ENCODE results near the gene NKX1-2. TPM values are rescaled to one million over a fixed set of nuclear protein-coding genes. Genes with fewer than 3 reads are reported as not detected.
A peak's percentile ranks its signal among the peaks of the same experiment; 100 is the strongest.

The NKX1-2 gene
- total RNA-seq, 6 experiments from 2014 or later, result not detected

DNA sequence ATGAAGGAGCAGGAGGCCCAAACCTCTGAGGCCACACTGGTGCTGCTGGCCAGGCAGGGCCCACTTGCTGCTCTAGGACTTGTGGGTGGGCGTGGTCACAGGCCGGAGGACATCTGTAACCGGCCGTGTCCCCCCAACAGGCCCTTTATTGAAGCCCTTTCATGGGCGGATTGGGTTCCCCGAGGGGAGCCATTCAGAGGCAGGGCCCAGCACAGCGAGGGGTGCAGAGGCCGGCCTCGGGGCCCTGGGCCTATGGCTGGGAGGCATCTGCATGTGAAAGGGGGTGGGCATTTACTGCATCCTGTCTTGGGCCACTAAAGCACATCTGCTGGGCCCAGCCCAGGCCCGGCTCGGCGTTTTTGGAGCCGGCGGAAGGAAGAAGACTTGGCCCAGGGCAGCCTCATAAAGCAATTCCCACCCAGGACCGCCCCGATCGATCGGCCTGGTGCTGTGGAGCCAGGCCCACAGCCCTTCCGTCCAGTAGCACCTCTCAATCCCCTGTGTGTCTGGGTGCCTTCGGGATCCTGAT, 20.2 kb upstream of the NKX1-2 start:
- TF ChIP-seq POLR2A (IDR thresholded peaks at IDR 0.05) (no peak), CTCF (IDR thresholded peaks at IDR 0.05) (no peak)
- Histone ChIP-seq H3K9me3 (no peaks in the 10 kb centered on the region), H3K36me3 (no peaks in the 10 kb centered on the region), H3K27ac (peak overlapping the region in 1 of 3 donors; percentile 90), H3K4me3 (no peak overlapping the region), H3K27me3 (no peaks in the 10 kb centered on the region), H3K4me1 (peaks cover 0 to 77% (median 27%) of the 10 kb centered on the region in 4 donors)
- DNase-seq (no peak), ATAC-seq (peak in 2 of 4 donors; percentile 0 to 4)
- WGBS (ENCODE audit: insufficient coverage, low coverage, low lambda C conversion rate, missing lambda C conversion rate), result no CpG with 5 or more reads among the region's 20 CpGs
- intact Hi-C loops (cut with DNase I), result no loop called here

- intact Hi-C loops (cut with DNase I), result no loop called here
- H3K27me3 ChIP-seq, result no peaks in the 10 kb centered on the region
- no peak overlapping the region for H3K4me3 ChIP-seq
- DNase-seq (peak in 1 of 3 donors; percentile 73), ATAC-seq (peak in 2 of 4 donors; percentile 5 to 15)
- H3K27ac ChIP-seq, result peak overlapping the region in 2 of 3 donors; percentile 84 to 90
- 38% methylated on average over 5 of the region's 13 CpGs for WGBS (ENCODE audit: insufficient coverage, low coverage, low lambda C conversion rate, missing lambda C conversion rate)
- H3K4me1 ChIP-seq, result peaks cover 0 to 75% (median 27%) of the 10 kb centered on the region in 4 donors
- H3K36me3 ChIP-seq, result no peaks in the 10 kb centered on the region
- no peak for TF ChIP-seq CTCF (IDR thresholded peaks at IDR 0.05)
- no peak for TF ChIP-seq POLR2A (IDR thresholded peaks at IDR 0.05)
- no peaks in the 10 kb centered on the region for H3K9me3 ChIP-seq
These were observed 18.8 kb upstream of the NKX1-2 start for GRCh38 chr10:124468624-124469023.

GRCh38 chr10:124467165-124467564, 17.3 kb upstream of the NKX1-2 start:
- Histone ChIP-seq H3K36me3 (no peaks in the 10 kb centered on the region), H3K9me3 (no peaks in the 10 kb centered on the region), H3K27me3 (no peaks in the 10 kb centered on the region), H3K27ac (peak overlapping the region in 2 of 3 donors; percentile 84 to 90), H3K4me3 (no peak overlapping the region), H3K4me1 (peaks cover 0 to 76% (median 27%) of the 10 kb centered on the region in 4 donors)
- 81% methylated on average over 4 of the region's 4 CpGs for WGBS (ENCODE audit: insufficient coverage, low coverage, low lambda C conversion rate, missing lambda C conversion rate)
- TF ChIP-seq CTCF (IDR thresholded peaks at IDR 0.05) (no peak), POLR2A (IDR thresholded peaks at IDR 0.05) (no peak)
- intact Hi-C loops (cut with DNase I), result no loop called here
- ATAC-seq (no peak), DNase-seq (no peak)

- H3K27ac ChIP-seq, result peak overlapping the region in 1 of 3 donors; percentile 90
- WGBS (ENCODE audit: insufficient coverage, low coverage, low lambda C conversion rate, missing lambda C conversion rate), result 75% methylated on average over 9 of the region's 9 CpGs
- TF ChIP-seq CTCF (IDR thresholded peaks at IDR 0.05), result no peak
- no peak for TF ChIP-seq POLR2A (IDR thresholded peaks at IDR 0.05)
- no peaks in the 10 kb centered on the region for H3K9me3 ChIP-seq
- no peaks in the 10 kb centered on the region for H3K27me3 ChIP-seq
- peaks cover 0 to 78% (median 26%) of the 10 kb centered on the region in 4 donors for H3K4me1 ChIP-seq
- no peak overlapping the region for H3K4me3 ChIP-seq
- H3K36me3 ChIP-seq, result no peaks in the 10 kb centered on the region
- ATAC-seq (no peak), DNase-seq (no peak)
- intact Hi-C loops (cut with DNase I), result no loop called here
These were observed 16.1 kb upstream of the NKX1-2 start for GRCh38 chr10:124465777-124466488.

Measured in right lobe of liver (tissue), 6 donors.